Suprapubic skin (tissue), 4 donors: Measurements from ENCODE around the gene JMJD8. TPM values are rescaled to one million over a fixed set of nuclear protein-coding genes. Genes with fewer than 3 reads are reported as not detected.

Experiments used
- DNase-seq, 2 donors: peaks; one replicate each; pipeline ENCODE4 v3.0.0-alpha.2; 2019; ENCODE audit warnings: low spot score in 2 of 2
- H3K27ac ChIP-seq: fragments of 200-600 bp; sonication (generic); one replicate; pipeline ENCODE4 v1.5.1; 2019
- H3K27me3 ChIP-seq: fragments of 200-600 bp; sonication (generic); one replicate; pipeline ENCODE4 v1.5.1; 2019
- H3K36me3 ChIP-seq: fragments of 200-600 bp; sonication (generic); one replicate; pipeline ENCODE4 v1.5.1; 2019
- H3K4me1 ChIP-seq: fragments of 200-600 bp; sonication (generic); one replicate; pipeline ENCODE4 v1.5.1; 2019
- H3K4me3 ChIP-seq: fragments of 200-600 bp; sonication (generic); one replicate; pipeline ENCODE4 v1.5.1; 2019; ENCODE audit warnings: mild to moderate bottlenecking
- H3K9me3 ChIP-seq: fragments of 200-600 bp; sonication (generic); one replicate; pipeline ENCODE4 v1.5.1; 2019
- CTCF ChIP-seq, 2 donors: fragments of 200-600 bp in 1 of 2; fragments of 450-650 bp in 1 of 2; sonication (generic) in 1 of 2; IDR thresholded peaks; one replicate each; pipeline ENCODE4 v1.5.1; 2016 to 2019; ENCODE audit warnings: antibody characterized with exemption in 2 of 2, mild to moderate bottlenecking in 1 of 2, moderate library complexity in 1 of 2
- EP300 ChIP-seq: sonication (generic); formaldehyde crosslinking; IDR thresholded peaks from one replicate; pipeline ENCODE4 v1.6.1; 2017; ENCODE audit warnings: antibody characterized with exemption
- POLR2A ChIP-seq, 2 donors: fragments of 450-650 bp; IDR thresholded peaks; one replicate each; pipeline ENCODE4 v1.6.1; 2017; ENCODE audit warnings: antibody characterized with exemption in 2 of 2, mild to moderate bottlenecking in 2 of 2, moderate library complexity in 2 of 2
- POLR2AphosphoS5 ChIP-seq, 3 donors: sonication (generic); formaldehyde crosslinking; IDR thresholded peaks; one replicate each; pipeline ENCODE4 v1.6.1; 2017; ENCODE audit warnings: antibody characterized with exemption in 3 of 3
- WGBS: methylation state at CpG from one replicate; pipeline ENCODE4 v1.1.5; 2018; 5-methylcytosine and 5-hydroxymethylcytosine counted together
- total RNA-seq, 4 donors: library from RNA; depleted of rRNA; stranded (reverse); fragments of >200 nt; gene quantifications; one replicate each; pipeline ENCODE4 v1.1.0, GENCODE V29; 2016

JMJD8 gene
- total RNA-seq, 4 donors from 2014 or later: 47.0 to 87.4 (median 60.5) TPM

- H3K4me3 ChIP-seq: no peak overlapping the region
- TF ChIP-seq CTCF (IDR thresholded peaks at IDR 0.05) (no peak), EP300 (no peak), POLR2A (IDR thresholded peaks at IDR 0.05) (no peak), POLR2AphosphoS5 (IDR thresholded peaks at IDR 0.05) (no peak)
- WGBS: 79% methylated on average over 7 of the region's 35 CpGs
Measured at GRCh38 chr16:661184-661821, 22.8 kb downstream of the JMJD8 start.

GRCh38 chr16:660459-661183, 23.5 kb downstream of the JMJD8 start:
- TF ChIP-seq POLR2AphosphoS5 (IDR thresholded peaks at IDR 0.05): peak in 1 of 3 donors; percentile 53
- TF ChIP-seq CTCF (IDR thresholded peaks at IDR 0.05): peak; percentile 42 to 59
- no peak for TF ChIP-seq EP300
- H3K27me3 ChIP-seq: no peaks in the 10 kb centered on the region
- WGBS: no CpG with 5 or more reads among the region's 43 CpGs
- no peaks in the 10 kb centered on the region for H3K9me3 ChIP-seq
- H3K27ac ChIP-seq: no peak overlapping the region
- peaks cover 8% of the 10 kb centered on the region for H3K4me1 ChIP-seq
- peak overlapping the region; percentile 21 for H3K4me3 ChIP-seq
- DNase-seq: peak; percentile 93
- H3K36me3 ChIP-seq: peaks cover 36% of the 10 kb centered on the region

More at GRCh38 chr16:661184-661821, 22.8 kb downstream of the JMJD8 start:
- H3K9me3 ChIP-seq: no peaks in the 10 kb centered on the region
- no peaks in the 10 kb centered on the region for H3K27me3 ChIP-seq
- H3K4me1 ChIP-seq: peaks cover 8% of the 10 kb centered on the region
- H3K36me3 ChIP-seq: peaks cover 29% of the 10 kb centered on the region
- H3K27ac ChIP-seq: no peak overlapping the region
- no peak for DNase-seq

- H3K27me3 ChIP-seq: no peaks in the 10 kb centered on the region
- H3K4me3 ChIP-seq: peak overlapping the region; percentile 21
- no peak overlapping the region for H3K27ac ChIP-seq
- peaks cover 8% of the 10 kb centered on the region for H3K4me1 ChIP-seq
- no peak for DNase-seq
- TF ChIP-seq CTCF (IDR thresholded peaks at IDR 0.05) (no peak), POLR2AphosphoS5 (IDR thresholded peaks at IDR 0.05) (no peak), EP300 (no peak), POLR2A (IDR thresholded peaks at IDR 0.05) (no peak)
- no peaks in the 10 kb centered on the region for H3K9me3 ChIP-seq
- 60% methylated on average over 4 of the region's 6 CpGs for WGBS
- H3K36me3 ChIP-seq: peaks cover 41% of the 10 kb centered on the region
Measured at GRCh38 chr16:660132-660458, 24.0 kb downstream of the JMJD8 start.

GRCh38 chr16:659618-660017, 24.5 kb downstream of the JMJD8 start:
- TF ChIP-seq CTCF (IDR thresholded peaks at IDR 0.05) (no peak), EP300 (no peak), POLR2AphosphoS5 (IDR thresholded peaks at IDR 0.05) (no peak), POLR2A (IDR thresholded peaks at IDR 0.05) (no peak)
- no CpG with 5 or more reads among the region's 20 CpGs for WGBS
- H3K27ac ChIP-seq: no peak overlapping the region

More at GRCh38 chr16:659618-660017, 24.5 kb downstream of the JMJD8 start:
- peaks cover 44% of the 10 kb centered on the region for H3K36me3 ChIP-seq
- no peaks in the 10 kb centered on the region for H3K9me3 ChIP-seq
- DNase-seq: no peak
- H3K27me3 ChIP-seq: no peaks in the 10 kb centered on the region
- H3K4me3 ChIP-seq: no peak overlapping the region
- peaks cover 8% of the 10 kb centered on the region for H3K4me1 ChIP-seq
